A673 (cell line): Measurements from ENCODE around the gene LPCAT2. TPM values are rescaled to one million over a fixed set of nuclear protein-coding genes. Genes with fewer than 3 reads are reported as not detected.
"Not testable (repeated sequence)": the region's sequence is repeated elsewhere in the genome, so short reads cannot be mapped to it uniquely, and the experiment has no call there.

Experiments used
- BruUV-seq: library from RNA; stranded (reverse); fragments of 400-500 nt; replicated peaks from 2 replicates; lab custom pipeline; 2021; lab: Mats Ljungman, UMichigan
- CTCF ChIA-PET: fragments of 300-600 bp; sonication (Branson Sonifier 250); formaldehyde crosslinking; loops from one replicate; lab custom pipeline; 2022; ENCODE audit warnings: antibody characterized with exemption; lab: Charles Lee
- POLR2A ChIA-PET: fragments of 300-600 bp; sonication (Branson Sonifier 250); formaldehyde crosslinking; loops from one replicate; lab custom pipeline; 2022; ENCODE audit warnings: antibody characterized with exemption; ENCODE audit not compliant: low non-redundant PET; lab: Charles Lee
- DNase-seq: peaks from one replicate; pipeline ENCODE4 v3.0.0-alpha.2; 2015; ENCODE audit warnings: low spot score
- H3K27ac ChIP-seq: fragments of 200-600 bp; sonication (generic); 2 replicates; pipeline ENCODE4 v1.5.1; 2016; ENCODE audit warnings: mixed run types, low read depth, mild to moderate bottlenecking, mixed read lengths, antibody characterized with exemption, low read length; ENCODE audit not compliant: poor library complexity, severe bottlenecking
- H3K27me3 ChIP-seq: fragments of 200-600 bp; sonication (generic); replicated peaks from 2 replicates; pipeline ENCODE4 v1.6.1; 2017; ENCODE audit warnings: mixed run types, low read depth, mild to moderate bottlenecking, mixed read lengths, antibody characterized with exemption, low read length; ENCODE audit not compliant: insufficient read depth, poor library complexity
- H3K36me3 ChIP-seq: fragments of 200-600 bp; sonication (generic); 2 replicates; pipeline ENCODE4 v1.6.1; 2016; ENCODE audit warnings: mixed run types, mild to moderate bottlenecking, mixed read lengths, antibody characterized with exemption, low read length; ENCODE audit not compliant: insufficient read depth, poor library complexity, severe bottlenecking
- H3K4me1 ChIP-seq: fragments of 200-600 bp; sonication (generic); 2 replicates; pipeline ENCODE4 v1.6.1; 2017; ENCODE audit warnings: mixed run types, mild to moderate bottlenecking, mixed read lengths, antibody characterized with exemption, low read length; ENCODE audit not compliant: insufficient read depth, poor library complexity, severe bottlenecking
- H3K4me3 ChIP-seq: fragments of 200-600 bp; sonication (generic); 2 replicates; pipeline ENCODE4 v1.5.1; 2016; ENCODE audit warnings: low read depth, mixed run types, mild to moderate bottlenecking, mixed read lengths, low read length; ENCODE audit not compliant: poor library complexity, severe bottlenecking
- H3K9me3 ChIP-seq: fragments of 200-600 bp; sonication (generic); 2 replicates; pipeline ENCODE4 v1.6.1; 2016; ENCODE audit warnings: mixed run types, low read depth, mild to moderate bottlenecking, mixed read lengths, antibody characterized with exemption, low read length; ENCODE audit not compliant: poor library complexity, severe bottlenecking
- CTCF ChIP-seq: fragments of 300-800, 200-600 bp; sonication (generic); conservative IDR thresholded peaks from 2 replicates; pipeline ENCODE4 v1.5.1; 2017; ENCODE audit warnings: low read depth, mild to moderate bottlenecking, antibody characterized with exemption, low read length, moderate library complexity, mixed read lengths
- EZH2 ChIP-seq: fragments of 200-600 bp; sonication (generic); IDR thresholded peaks from 2 replicates; pipeline ENCODE4 v1.6.1; 2017; ENCODE audit warnings: borderline replicate concordance, low read depth, mild to moderate bottlenecking, mixed read lengths, antibody characterized with exemption, low read length; ENCODE audit not compliant: poor library complexity, severe bottlenecking
- intact Hi-C: fragments of 100-400 bp; cut with micrococcal nuclease; formaldehyde crosslinking; loops from one replicate; pipeline ENCODE4 v1.10.0; 2022; ENCODE audit not compliant: unreplicated experiment
- total RNA-seq: library from RNA; stranded (reverse); gene quantifications from 2 replicates; pipeline ENCODE4 v1.2.3, GENCODE V29; 2021

Gene LPCAT2
- total RNA-seq, 1 experiment from 2014 or later: 8.2 TPM

- POLR2A ChIA-PET: no interaction called here
Observed at GRCh38 chr16:55613613-55614335, 104.9 kb downstream of the LPCAT2 start.

DNA sequence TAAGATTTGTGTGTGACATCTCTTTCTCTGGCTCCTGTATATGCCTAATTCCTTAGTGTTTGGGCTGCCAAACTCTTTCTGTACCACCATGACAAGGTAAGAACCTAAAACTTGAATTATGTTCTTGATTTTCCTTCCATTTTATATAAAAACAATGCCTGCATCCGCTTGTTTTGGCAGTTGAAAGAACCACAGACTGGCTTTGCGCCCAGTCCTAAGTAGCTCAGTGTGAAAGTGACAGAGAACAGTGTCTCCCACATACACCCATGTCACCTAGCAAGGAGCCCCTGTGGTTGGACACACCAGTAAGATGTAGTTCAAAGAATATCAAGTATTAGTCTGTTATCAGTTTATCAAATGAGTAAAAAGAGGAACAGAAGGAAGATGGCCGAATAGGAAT is 106.2 kb downstream of the LPCAT2 start:
- DNase-seq: peak; percentile 19
- BruUV-seq: no TSS peak
- no peak for TF ChIP-seq EZH2
- ChIA-PET CTCF (no interaction called here), POLR2A (no interaction called here)
- H3K4me3 ChIP-seq: no peak overlapping the region
- H3K4me1 ChIP-seq: peaks cover 12% of the 10 kb centered on the region
- intact Hi-C loops: no loop called here
- peak overlapping the region; percentile 13 for H3K27ac ChIP-seq
- no peaks in the 10 kb centered on the region for H3K36me3 ChIP-seq
- no peaks in the 10 kb centered on the region for H3K27me3 ChIP-seq
- H3K9me3 ChIP-seq: no peaks in the 10 kb centered on the region

More at GRCh38 chr16:55613613-55614335, 104.9 kb downstream of the LPCAT2 start:
- intact Hi-C loops: no loop called here
- Histone ChIP-seq H3K4me1 (peaks cover 12% of the 10 kb centered on the region), H3K27ac (peak overlapping the region; percentile 41), H3K4me3 (no peak overlapping the region), H3K36me3 (no peaks in the 10 kb centered on the region), H3K27me3 (no peaks in the 10 kb centered on the region), H3K9me3 (no peaks in the 10 kb centered on the region)
- CTCF ChIA-PET: no interaction called here
- TF ChIP-seq EZH2: no peak
- TF ChIP-seq CTCF: no peak
- no TSS peak for BruUV-seq
- DNase-seq: peak; percentile 91

DNA sequence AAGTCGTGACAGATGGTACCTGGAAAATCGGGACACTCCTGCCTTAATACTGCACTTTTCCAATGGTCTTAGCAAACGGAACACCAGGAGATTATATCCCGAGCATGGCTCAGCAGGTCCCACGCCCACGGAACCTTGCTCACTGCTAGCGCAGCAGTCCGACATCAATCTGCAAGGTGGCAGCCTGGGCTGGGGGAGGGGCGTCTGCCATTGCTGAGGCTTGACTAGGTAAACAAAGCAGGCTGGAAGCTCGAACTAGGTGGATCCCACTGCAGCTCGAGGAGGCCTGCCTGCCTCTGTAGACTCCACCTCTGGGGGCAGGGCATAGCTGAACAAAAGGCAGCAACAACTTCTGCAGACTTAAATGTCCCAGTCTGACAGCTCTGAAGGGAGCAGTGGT is 106.8 kb downstream of the LPCAT2 start:
- BruUV-seq, POLR2A ChIA-PET, intact Hi-C loops, H3K27me3 ChIP-seq, H3K27ac ChIP-seq, H3K36me3 ChIP-seq, DNase-seq, CTCF ChIA-PET, H3K9me3 ChIP-seq, H3K4me3 ChIP-seq: not testable (repeated sequence)
- peaks cover 12% of the 10 kb centered on the region for H3K4me1 ChIP-seq

DNA sequence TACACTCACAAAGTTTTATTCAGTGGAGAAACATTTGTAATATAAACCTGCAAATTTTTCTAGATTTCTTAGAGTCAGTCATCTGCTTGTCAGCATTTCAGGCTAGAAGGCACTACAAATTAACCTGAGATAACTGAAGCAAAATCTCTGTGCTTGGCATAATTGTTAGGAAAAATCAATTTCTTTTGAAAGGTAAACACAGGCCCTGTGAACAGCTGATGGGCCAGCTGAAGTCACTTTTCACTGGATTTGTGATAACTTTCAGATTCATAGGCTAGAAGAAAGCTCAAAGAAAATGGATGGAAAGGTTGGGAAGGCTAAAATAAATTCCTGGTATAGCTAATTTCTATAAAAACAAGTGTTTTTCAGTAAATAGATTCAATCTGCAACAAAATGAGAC is 112.9 kb downstream of the LPCAT2 start:
- intact Hi-C loops: no loop called here
- Histone ChIP-seq H3K36me3 (no peaks in the 10 kb centered on the region), H3K4me3 (no peak overlapping the region), H3K4me1 (no peaks in the 10 kb centered on the region), H3K9me3 (no peaks in the 10 kb centered on the region), H3K27me3 (no peaks in the 10 kb centered on the region), H3K27ac (no peak overlapping the region)
- BruUV-seq: no TSS peak
- DNase-seq: no peak
- TF ChIP-seq CTCF: no peak
- TF ChIP-seq EZH2: no peak
- CTCF ChIA-PET: interaction anchor here (0.6 kb wide), 1 partner anchor 242 kb away, joined by 3 read pairs; no protein-coding TSS in a partner anchor
- POLR2A ChIA-PET: no interaction called here
